H1 (cell line): ENCODE data around the gene AIDA. TPM values are rescaled to one million over a fixed set of nuclear protein-coding genes. Genes with fewer than 3 reads are reported as not detected.

Source experiments
- polyA plus RNA-seq, 7 experiments: library from polyadenylated mRNA; depleted of rRNA in 3 of 7; stranded (reverse) in 5 of 7; unstranded in 2 of 7; fragments of >200 nt in 5 of 7; fragments of 200-250 nt in 2 of 7; gene quantifications; 1 replicate in 5 of 7; 2 replicates in 1 of 7; 4 replicates in 1 of 7; pipeline versions ENCODE4 v1.2.1 to v1.2.3, GENCODE V29; 2011 to 2013; ENCODE audit warnings: missing spikeins in 2 of 7, mixed read lengths in 2 of 7
- total RNA-seq: library from RNA; stranded (reverse); fragmentation: NEBNext Ultra II Directional; extraction: Animal tissue kit (Norgen Biotek cat#: 25700); gene quantifications from 2 replicates; pipeline ENCODE4 v1.2.1, GENCODE V29; 2021
- TF ChIP-seq, protein P1 (sequence below): IDR thresholded peaks from 2 replicates; pipeline ENCODE4 v1.6.1; 2012; ENCODE audit warnings: low read length, inconsistent platforms

The AIDA gene
- total and polyA plus RNA-seq, 2 of the 8 experiments (the other 6 are each of a cell fraction or from before 2014, with no cell fraction given): 52.5 to 103 TPM

DNA sequence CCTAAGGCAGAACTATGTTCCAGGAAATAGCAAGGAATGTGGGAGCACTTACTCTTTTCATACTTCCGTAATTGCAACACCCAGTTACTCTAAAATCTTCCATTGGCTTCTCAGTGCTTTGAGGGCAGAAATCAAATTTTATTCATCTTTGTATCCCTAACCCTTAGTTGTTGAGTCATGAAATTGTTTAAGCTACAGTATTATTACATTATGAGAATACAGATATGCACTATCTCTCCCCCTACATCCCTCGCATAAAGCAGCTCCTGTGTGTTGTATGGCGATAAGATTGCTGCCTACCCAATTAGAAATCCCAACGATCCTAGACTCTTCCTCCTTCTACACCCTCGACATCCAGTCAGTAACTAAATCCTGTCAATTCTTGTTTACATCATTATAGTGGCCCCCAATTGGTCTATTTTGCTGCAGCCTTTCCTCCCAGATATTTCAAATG lies 2.6 kb downstream of the AIDA start (continued):
- TF ChIP-seq, protein P1, sequence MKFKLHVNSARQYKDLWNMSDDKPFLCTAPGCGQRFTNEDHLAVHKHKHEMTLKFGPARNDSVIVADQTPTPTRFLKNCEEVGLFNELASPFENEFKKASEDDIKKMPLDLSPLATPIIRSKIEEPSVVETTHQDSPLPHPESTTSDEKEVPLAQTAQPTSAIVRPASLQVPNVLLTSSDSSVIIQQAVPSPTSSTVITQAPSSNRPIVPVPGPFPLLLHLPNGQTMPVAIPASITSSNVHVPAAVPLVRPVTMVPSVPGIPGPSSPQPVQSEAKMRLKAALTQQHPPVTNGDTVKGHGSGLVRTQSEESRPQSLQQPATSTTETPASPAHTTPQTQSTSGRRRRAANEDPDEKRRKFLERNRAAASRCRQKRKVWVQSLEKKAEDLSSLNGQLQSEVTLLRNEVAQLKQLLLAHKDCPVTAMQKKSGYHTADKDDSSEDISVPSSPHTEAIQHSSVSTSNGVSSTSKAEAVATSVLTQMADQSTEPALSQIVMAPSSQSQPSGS: no peak
